ACHN (cell line): ENCODE results near the gene PHF2.
"Not testable (repeated sequence)": the region's sequence is repeated elsewhere in the genome, so short reads cannot be mapped to it uniquely, and the experiment has no call there.

Source experiments
- DNase-seq: peaks from one replicate; pipeline ENCODE4 v3.0.0-alpha.2; 2015
- in situ Hi-C: cut with HindIII; loops from 2 replicates; pipeline ENCODE4 v1.10.0; 2017; ENCODE audit warnings: low sequenced_read_pairs, low pct_ligation_motif_present, low pct_unique_long_range_greater_than_20kb

PHF2 gene

GRCh38 chr9:93667006-93667405, 90.6 kb downstream of the PHF2 start:
- in situ Hi-C loops = no loop called here
- DNase-seq = no peak

DNA sequence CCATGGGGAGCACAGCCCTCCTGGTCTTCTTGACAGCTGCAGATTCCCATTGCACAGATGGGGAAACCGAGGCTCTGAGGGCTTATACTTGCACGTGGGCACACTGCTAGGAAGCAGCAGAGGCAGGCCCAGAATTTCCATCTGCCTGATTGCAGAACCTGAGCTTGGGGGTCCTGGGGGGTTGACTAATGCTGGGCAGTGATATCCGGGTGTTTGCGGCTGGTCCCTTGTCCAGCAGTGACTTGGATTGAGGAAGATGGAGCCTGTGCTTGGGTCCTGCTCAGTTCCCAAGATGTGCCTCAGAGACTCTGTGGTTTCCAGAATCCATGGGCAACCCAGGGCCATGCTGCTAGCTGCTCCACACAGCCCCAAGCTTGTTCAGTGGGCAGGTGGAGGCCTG, 91.2 kb downstream of the PHF2 start:
- DNase-seq = no peak
- in situ Hi-C loops = no loop called here

DNA sequence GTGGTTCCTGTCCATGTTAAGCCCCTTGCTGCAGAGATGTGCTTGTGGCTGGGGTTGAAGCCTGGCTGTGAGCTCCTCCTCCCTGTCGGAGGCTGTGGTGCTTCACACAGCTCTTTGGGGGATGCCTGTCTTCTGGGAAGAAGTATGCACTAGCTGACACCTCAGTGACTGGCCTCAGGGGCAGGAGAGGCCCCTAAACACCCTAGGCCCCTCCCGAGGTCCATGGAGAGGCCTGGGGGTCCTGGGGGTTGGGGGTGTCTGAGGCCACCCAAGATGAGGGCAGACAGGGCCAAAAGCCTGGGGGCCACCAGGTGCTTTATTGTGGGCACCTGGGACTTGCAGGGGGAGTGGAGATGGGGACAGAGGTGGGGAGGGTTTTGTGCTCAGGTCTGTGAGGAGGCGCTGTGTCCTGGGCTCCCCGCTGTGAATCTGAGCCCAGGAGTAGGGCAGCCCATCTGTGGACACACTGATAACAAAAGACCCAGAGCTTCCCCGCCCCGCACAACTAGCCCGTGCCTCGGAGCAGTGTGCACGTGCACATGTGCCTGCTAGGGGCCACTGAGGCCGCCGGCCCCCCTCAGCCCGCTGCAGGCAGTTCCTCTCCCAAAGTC, 92.0 kb downstream of the PHF2 start:
- no peak for DNase-seq
- in situ Hi-C loops = no loop called here

GRCh38 chr9:93669116-93669957, 93.0 kb downstream of the PHF2 start:
- DNase-seq = no peak
- in situ Hi-C loops = no loop called here

GRCh38 chr9:93669958-93670207, 93.5 kb downstream of the PHF2 start:
- DNase-seq = no peak
- in situ Hi-C loops = no loop called here

GRCh38 chr9:93670208-93671019, 94.0 kb downstream of the PHF2 start:
- in situ Hi-C loops = no loop called here
- no peak for DNase-seq

DNA sequence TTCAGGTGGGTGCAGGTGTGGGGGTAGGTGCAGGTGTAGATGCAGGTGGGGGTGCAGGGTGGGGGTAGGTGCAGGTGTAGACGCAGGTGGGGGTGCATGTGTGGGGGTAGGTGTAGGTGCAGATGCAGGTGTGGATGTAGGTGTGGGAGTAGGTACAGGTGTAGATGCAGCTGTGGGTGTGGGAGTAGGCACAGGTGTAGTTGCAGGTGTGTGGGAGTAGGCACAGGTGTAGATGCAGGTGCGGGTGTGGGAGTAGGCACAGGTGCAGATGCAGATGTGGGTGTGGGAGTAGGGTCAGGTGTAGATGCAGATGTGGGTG, 94.6 kb downstream of the PHF2 start:
- DNase-seq = no peak
- in situ Hi-C loops = no loop called here

GRCh38 chr9:93672330-93673020, 96.1 kb downstream of the PHF2 start:
- in situ Hi-C loops, DNase-seq: not testable (repeated sequence)

- no peak for DNase-seq
Measured at GRCh38 chr9:93673021-93673838, 96.8 kb downstream of the PHF2 start.

GRCh38 chr9:93673839-93674334, 97.5 kb downstream of the PHF2 start:
- in situ Hi-C loops = no loop called here
- DNase-seq = no peak

More at GRCh38 chr9:93673021-93673838, 96.8 kb downstream of the PHF2 start:
- in situ Hi-C loops = no loop called here

- in situ Hi-C loops = no loop called here
- DNase-seq = no peak
Measured at GRCh38 chr9:93674580-93675335, 98.4 kb downstream of the PHF2 start.

DNA sequence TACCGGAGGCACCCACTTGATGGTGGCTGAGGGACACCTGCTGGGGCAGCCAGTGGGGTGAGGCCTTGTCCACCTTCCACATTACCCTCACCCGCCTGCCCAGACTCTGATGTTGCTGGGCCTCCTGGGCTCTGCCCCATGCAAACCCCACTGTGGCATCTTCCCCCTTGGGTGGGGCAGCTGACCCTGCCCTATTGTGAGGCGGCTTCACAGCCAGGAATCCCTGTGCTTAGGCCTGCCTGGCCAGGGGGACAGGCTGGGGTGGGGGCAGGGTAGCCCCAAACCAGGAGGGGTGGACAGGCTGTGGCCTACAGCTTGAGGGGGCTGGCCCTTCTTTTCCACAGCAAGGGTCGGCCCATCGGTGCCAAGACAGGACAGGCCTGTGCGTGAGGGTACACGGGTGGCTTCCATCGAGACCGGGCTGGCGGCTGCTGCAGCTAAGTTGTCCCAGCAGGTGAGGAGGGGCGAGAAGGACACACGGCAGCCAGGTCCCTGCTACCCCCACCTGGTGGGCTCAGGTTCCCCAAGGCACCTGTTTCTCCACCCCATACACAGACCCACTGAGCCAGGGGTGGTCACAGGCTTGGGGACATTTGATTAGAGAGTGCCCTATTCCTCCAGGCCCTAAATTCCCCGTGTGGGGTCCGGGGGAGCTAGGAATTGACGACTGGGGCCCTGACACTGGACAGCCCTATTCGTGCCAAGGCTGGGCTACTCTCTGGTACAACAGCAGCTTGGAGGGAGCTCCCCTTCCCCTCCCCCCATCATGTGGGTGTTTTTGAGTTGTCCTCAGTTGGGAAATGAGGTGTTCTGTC, 99.2 kb downstream of the PHF2 start:
- in situ Hi-C loops = no loop called here

DNA sequence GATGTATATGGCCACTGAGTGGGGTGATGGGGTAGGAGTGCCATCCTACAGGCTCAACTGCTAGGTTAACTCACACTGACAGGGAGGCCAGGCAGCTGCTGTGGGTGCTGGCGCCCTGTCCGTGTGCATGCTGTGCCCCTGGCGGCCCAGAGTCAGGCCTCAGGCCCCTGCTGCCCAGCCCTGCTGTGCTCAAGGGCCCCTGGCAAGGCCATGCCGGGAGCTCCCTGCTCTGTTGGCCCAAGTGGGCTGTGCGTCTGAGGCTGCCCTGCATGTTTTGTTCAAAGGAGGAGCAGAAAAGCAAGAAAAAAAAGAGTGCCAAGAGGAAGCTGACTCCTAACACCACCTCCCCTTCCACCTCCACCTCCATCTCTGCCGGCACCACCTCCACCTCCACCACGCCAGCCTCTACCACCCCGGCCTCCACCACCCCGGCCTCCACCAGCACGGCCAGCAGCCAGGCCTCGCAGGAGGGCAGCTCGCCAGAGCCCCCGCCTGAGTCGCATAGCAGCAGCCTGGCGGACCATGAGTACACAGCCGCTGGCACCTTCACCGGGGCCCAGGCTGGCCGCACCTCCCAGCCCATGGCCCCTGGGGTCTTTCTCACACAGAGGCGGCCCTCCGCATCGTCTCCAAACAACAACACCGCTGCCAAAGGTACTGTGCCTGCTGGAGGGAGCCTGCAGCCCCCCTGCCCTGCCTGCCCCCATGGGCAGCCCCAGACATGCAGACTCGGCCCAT, 100.1 kb downstream of the PHF2 start:
- in situ Hi-C loops = no loop called here
- DNase-seq = no peak

More for the DNA sequence above, 99.2 kb downstream of the PHF2 start:
- DNase-seq = no peak

GRCh38 chr9:93677048-93677571, 100.7 kb downstream of the PHF2 start:
- DNase-seq = no peak
- in situ Hi-C loops = no loop called here

DNA sequence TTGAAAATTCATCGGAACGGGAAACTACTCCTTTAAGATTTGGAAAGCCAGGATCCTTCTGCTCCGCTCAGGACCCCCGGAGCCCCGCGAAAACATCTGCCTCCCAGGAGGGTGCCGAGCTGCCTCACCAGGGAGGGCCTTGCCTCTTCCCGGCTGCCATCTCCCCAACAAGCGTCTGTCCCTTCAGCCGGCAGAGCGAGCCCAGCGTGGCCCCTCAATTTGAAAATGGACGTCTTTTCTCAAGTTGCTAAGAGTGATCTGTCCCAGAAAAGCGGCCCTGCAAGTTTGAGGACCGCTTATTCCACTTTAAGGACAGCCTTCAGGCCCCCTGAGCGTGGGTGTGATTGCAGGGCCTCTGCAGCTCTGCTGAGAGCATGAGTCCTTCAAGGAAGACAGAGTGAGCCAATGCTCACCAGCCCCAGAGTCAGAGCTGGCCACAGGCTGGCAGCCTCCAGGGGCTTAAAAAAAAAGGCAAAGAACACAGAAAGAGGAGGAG, 101.3 kb downstream of the PHF2 start:
- no peak for DNase-seq
- in situ Hi-C loops = no loop called here
